Thyroid gland (tissue), 4 donors: Measurements from ENCODE around the gene RPTOR. TPM values are rescaled to one million over a fixed set of nuclear protein-coding genes. Genes with fewer than 3 reads are reported as not detected.

Experiments used
- DNase-seq, 2 donors: peaks; one replicate each; pipeline ENCODE4 v3.0.0-alpha.2; 2019
- H3K27ac ChIP-seq, 3 donors: fragments of 200-600 bp; sonication (generic); 1 replicate in 2 of 3; 2 replicates in 1 of 3; pipeline ENCODE4 v1.5.1; 2016 to 2019; ENCODE audit warnings: mild to moderate bottlenecking in 1 of 3, moderate library complexity in 1 of 3
- H3K27me3 ChIP-seq: fragments of 200-600 bp; sonication (generic); one replicate; pipeline ENCODE4 v1.5.1; 2019
- H3K36me3 ChIP-seq, 2 donors: fragments of 200-600 bp; sonication (generic); one replicate each; pipeline ENCODE4 v1.5.1; 2016 to 2019
- H3K4me1 ChIP-seq, 2 donors: fragments of 200-600 bp; sonication (generic); one replicate each; pipeline ENCODE4 v1.5.1; 2017 to 2019
- H3K4me3 ChIP-seq, 3 donors: fragments of 200-600 bp; sonication (generic); replicated peaks in 1 of 3; 1 replicate in 2 of 3; 2 replicates in 1 of 3; pipeline ENCODE4 v1.5.1; 2016; ENCODE audit warnings: mild to moderate bottlenecking in 1 of 3
- H3K9me3 ChIP-seq: fragments of 200-600 bp; sonication (generic); one replicate; pipeline ENCODE4 v1.5.1; 2017
- POLR2A ChIP-seq, 2 donors: fragments of 450-650 bp; IDR thresholded peaks; one replicate each; pipeline ENCODE4 v1.6.1; 2017; ENCODE audit warnings: antibody characterized with exemption in 2 of 2, mild to moderate bottlenecking in 2 of 2, moderate library complexity in 1 of 2
- WGBS, 2 donors: methylation state at CpG; one replicate each; pipeline ENCODE4 v1.1.5; 2017; 5-methylcytosine and 5-hydroxymethylcytosine counted together
- intact Hi-C: fragments of 100-400 bp; cut with DNase I; formaldehyde crosslinking; loops from one replicate; pipeline ENCODE4 v1.15.1; 2023
- total RNA-seq, 4 donors: library from RNA; depleted of rRNA; stranded (reverse); fragments of >200 nt; gene quantifications; one replicate each; pipeline ENCODE4 v1.2.3, GENCODE V29; 2016
- TF ChIP-seq, protein P1 (sequence below), 6 experiments: fragments of 200-600 bp in 3 of 6; fragments of 450-650 bp in 3 of 6; sonication (generic) in 3 of 6; IDR thresholded peaks; one replicate each; pipeline ENCODE4 v1.5.1; 2016 to 2019; ENCODE audit warnings: antibody characterized with exemption in 6 of 6, mild to moderate bottlenecking in 2 of 6, inconsistent platforms in 1 of 6, moderate library complexity in 1 of 6

The RPTOR gene
- total RNA-seq, 4 donors from 2014 or later: 24.2 to 58.1 (median 34.5) TPM

DNA sequence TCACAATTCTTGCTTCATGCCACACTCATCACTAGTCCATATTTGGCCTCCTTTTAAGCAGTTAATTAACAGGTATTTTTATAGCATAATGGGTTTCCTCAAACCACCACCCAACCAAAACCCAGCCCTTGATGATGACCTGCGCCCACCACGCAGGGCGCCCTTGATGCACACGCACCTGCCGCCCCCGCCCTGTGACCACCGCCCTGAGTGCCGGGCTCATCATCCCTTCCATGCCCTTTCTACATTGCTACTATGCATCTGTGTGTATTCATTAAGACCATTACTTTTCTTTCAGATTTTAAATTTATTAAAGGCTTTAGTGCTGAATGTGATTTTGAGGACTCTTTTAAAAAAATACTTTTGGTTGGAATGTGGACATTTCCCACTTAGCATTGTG, 242.2 kb downstream of the RPTOR start:
- 91 to 99% methylated on average over 8 of the region's 8 CpGs for WGBS, 2 donors
- Histone ChIP-seq H3K9me3 (no peaks in the 10 kb centered on the region), H3K27me3 (no peaks in the 10 kb centered on the region), H3K4me3 (no peak overlapping the region), H3K27ac (no peak overlapping the region), H3K36me3 (no peaks in the 10 kb centered on the region), H3K4me1 (peaks cover 6 to 38% of the 10 kb centered on the region in 2 donors)
- TF ChIP-seq, protein P1, sequence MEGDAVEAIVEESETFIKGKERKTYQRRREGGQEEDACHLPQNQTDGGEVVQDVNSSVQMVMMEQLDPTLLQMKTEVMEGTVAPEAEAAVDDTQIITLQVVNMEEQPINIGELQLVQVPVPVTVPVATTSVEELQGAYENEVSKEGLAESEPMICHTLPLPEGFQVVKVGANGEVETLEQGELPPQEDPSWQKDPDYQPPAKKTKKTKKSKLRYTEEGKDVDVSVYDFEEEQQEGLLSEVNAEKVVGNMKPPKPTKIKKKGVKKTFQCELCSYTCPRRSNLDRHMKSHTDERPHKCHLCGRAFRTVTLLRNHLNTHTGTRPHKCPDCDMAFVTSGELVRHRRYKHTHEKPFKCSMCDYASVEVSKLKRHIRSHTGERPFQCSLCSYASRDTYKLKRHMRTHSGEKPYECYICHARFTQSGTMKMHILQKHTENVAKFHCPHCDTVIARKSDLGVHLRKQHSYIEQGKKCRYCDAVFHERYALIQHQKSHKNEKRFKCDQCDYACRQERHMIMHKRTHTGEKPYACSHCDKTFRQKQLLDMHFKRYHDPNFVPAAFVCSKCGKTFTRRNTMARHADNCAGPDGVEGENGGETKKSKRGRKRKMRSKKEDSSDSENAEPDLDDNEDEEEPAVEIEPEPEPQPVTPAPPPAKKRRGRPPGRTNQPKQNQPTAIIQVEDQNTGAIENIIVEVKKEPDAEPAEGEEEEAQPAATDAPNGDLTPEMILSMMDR (IDR thresholded peaks at IDR 0.05): no peak
- TF ChIP-seq POLR2A (IDR thresholded peaks at IDR 0.05): no peak
- DNase-seq: no peak
- intact Hi-C loops: no loop called here

DNA sequence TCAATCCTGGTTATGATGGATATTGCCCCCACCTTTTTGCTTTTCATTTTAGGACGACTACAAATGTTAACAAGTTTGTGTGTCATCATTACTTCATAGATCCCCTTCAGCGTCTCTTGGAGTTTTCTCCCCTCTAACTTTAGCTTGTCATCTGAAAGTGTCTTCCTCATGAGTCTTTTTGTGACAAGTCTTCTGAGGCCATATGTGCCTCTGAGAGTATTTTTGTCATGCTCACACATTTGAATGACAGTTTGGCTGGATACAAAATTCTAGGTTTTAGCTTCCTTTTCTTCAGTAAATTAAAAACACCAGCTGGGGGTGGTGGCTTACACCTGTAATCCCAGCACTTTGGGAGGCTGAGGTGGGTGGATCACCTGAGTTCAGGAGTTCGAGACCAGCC, 243.2 kb downstream of the RPTOR start:
- 97% methylated on average over 3 of the region's 3 CpGs for WGBS, 2 donors
- peaks cover 6 to 40% of the 10 kb centered on the region in 2 donors for H3K4me1 ChIP-seq
- no peak overlapping the region for H3K27ac ChIP-seq
- H3K9me3 ChIP-seq: no peaks in the 10 kb centered on the region
- H3K4me3 ChIP-seq: no peak overlapping the region
- intact Hi-C loops: no loop called here
- TF ChIP-seq POLR2A (IDR thresholded peaks at IDR 0.05): no peak
- TF ChIP-seq, protein P1 (IDR thresholded peaks at IDR 0.05): no peak
- H3K36me3 ChIP-seq: no peaks in the 10 kb centered on the region
- DNase-seq: no peak
- H3K27me3 ChIP-seq: no peaks in the 10 kb centered on the region

DNA sequence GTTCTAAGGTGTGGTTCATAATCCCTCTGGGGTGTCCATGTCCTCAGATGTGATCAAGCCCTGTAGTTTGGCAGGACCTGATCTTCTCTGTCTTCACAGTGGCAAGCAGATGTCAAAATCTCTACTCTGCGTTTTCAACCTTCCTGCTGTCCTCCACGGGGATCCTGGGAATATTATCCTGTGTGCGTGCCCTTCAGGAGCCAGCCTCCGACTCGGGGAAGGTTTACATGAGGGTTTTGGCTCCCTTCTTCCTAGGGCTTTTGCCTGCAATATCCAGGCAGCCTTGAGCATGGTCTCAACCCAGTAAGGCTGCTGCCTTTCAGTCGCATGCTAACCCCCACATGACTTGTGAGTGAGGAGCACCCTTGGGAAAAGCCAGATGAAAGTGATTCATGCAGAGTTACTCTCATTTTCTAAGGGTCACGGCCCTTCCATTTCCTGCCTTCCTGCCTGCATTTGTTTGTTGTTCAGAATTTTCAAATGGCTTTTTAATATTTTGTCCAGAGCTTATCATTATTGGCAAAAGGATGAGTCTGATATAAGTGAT, 244.8 kb downstream of the RPTOR start:
- intact Hi-C loops: no loop called here
- Histone ChIP-seq H3K4me3 (no peak overlapping the region), H3K36me3 (no peaks in the 10 kb centered on the region), H3K4me1 (peaks cover 6 to 40% of the 10 kb centered on the region in 2 donors), H3K27ac (peak overlapping the region in 2 of 3 donors; percentile 19 to 45), H3K9me3 (no peaks in the 10 kb centered on the region), H3K27me3 (no peaks in the 10 kb centered on the region)
- 71 to 75% methylated on average over 7 of the region's 7 CpGs for WGBS, 2 donors
- TF ChIP-seq, protein P1 (IDR thresholded peaks at IDR 0.05): no peak
- TF ChIP-seq POLR2A (IDR thresholded peaks at IDR 0.05): no peak
- DNase-seq: no peak

DNA sequence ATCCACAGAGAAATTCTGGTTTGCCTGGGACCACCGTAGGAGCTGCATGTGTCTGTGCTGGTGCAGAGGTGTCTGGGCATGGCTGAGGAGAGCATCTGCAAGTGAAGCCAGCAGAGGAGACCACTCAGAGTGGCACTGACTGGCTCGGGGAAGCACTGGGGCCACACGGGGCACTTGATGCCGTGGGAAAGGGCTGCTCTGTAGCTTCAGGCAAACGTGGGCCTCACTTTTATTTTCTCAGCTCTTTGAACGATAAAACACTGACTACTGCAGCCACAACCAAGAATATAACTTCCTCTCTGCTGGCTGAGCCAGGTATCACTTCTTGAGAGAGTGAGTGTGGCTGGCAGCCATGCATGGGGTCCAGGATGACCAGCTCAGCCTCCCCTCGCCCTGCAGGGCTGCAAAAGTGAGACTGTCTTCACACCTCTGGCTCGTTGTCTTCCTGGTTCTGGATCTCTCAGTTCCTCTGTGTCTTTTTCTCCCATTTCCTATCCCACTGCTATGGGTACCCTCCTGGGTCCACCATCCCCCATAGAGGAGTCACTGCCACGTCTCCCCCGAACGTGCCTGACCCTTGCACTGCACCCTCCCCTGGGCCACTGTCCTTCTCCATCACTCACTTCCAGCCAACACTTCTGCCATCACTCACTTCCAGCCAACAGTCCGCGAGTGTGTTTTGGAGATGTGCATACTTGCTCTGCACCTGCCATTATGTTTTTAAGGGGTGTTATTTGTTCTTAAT, 245.6 kb downstream of the RPTOR start:
- H3K27me3 ChIP-seq: no peaks in the 10 kb centered on the region
- TF ChIP-seq POLR2A (IDR thresholded peaks at IDR 0.05): no peak
- TF ChIP-seq, protein P1 (IDR thresholded peaks at IDR 0.05): no peak
- peak overlapping the region; percentile 19 to 45 (median 24) for H3K27ac ChIP-seq
- no peak overlapping the region for H3K4me3 ChIP-seq
- no peaks in the 10 kb centered on the region for H3K36me3 ChIP-seq
- H3K4me1 ChIP-seq: peaks cover 6 to 40% of the 10 kb centered on the region in 2 donors
- H3K9me3 ChIP-seq: no peaks in the 10 kb centered on the region
- WGBS, 2 donors: 65 to 72% methylated on average over 13 of the region's 13 CpGs
- DNase-seq: no peak
- intact Hi-C loops: no loop called here
